ENCODE data around the gene LRIT1.

GRCh38 chr10:84288151-84288550 is 46.8 kb upstream of the LRIT1 start:
- TF ChIP-seq MAX (IDR thresholded peaks at IDR 0.05; ENCODE audit: insufficient read depth, insufficient read length), result no peak
- no peak for TF ChIP-seq CTCF (IDR thresholded peaks at IDR 0.05; ENCODE audit: extremely low read depth in 1 of 2, insufficient read depth in 1 of 2, low read depth in 1 of 2, low read length in 2 of 2)
- no peak for TF ChIP-seq EZH2 (IDR thresholded peaks at IDR 0.05; ENCODE audit: borderline replicate concordance, low read depth, low read length, severe bottlenecking)
- no peak for TF ChIP-seq POLR2A (IDR thresholded peaks at IDR 0.05; ENCODE audit: low read depth, low read length)
